ENCODE results near the gene SOHLH1.

GRCh38 chr9:135664266-135664665, 35.0 kb downstream of the SOHLH1 start:
- TF ChIP-seq, protein P1, sequence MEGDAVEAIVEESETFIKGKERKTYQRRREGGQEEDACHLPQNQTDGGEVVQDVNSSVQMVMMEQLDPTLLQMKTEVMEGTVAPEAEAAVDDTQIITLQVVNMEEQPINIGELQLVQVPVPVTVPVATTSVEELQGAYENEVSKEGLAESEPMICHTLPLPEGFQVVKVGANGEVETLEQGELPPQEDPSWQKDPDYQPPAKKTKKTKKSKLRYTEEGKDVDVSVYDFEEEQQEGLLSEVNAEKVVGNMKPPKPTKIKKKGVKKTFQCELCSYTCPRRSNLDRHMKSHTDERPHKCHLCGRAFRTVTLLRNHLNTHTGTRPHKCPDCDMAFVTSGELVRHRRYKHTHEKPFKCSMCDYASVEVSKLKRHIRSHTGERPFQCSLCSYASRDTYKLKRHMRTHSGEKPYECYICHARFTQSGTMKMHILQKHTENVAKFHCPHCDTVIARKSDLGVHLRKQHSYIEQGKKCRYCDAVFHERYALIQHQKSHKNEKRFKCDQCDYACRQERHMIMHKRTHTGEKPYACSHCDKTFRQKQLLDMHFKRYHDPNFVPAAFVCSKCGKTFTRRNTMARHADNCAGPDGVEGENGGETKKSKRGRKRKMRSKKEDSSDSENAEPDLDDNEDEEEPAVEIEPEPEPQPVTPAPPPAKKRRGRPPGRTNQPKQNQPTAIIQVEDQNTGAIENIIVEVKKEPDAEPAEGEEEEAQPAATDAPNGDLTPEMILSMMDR (IDR thresholded peaks at IDR 0.05; ENCODE audit: low read length) = no peak
- no peak for TF ChIP-seq EZH2phosphoT487 (IDR thresholded peaks at IDR 0.05; ENCODE audit: low read length)
